Motor neuron (in vitro differentiated cells): Measurements from ENCODE around the gene TNFRSF1A. TPM values are rescaled to one million over a fixed set of nuclear protein-coding genes. Genes with fewer than 3 reads are reported as not detected.

Experiments
- ATAC-seq, 8 experiments: fragments of 200-7000 bp; cut with Tn5 transposase; replicated peaks in 6 of 8; 2 replicates each; pipeline ENCODE4 v1.8.0; 2021; ENCODE audit warnings: mild to moderate bottlenecking in 8 of 8, moderate library complexity in 8 of 8
- H3K27ac ChIP-seq, 2 donors: fragments of 250-450 bp; sonication (Bioruptor Pico); 2 replicates each; pipeline ENCODE4 v1.9.0; 2021; ENCODE audit warnings: antibody characterized with exemption in 2 of 2, mild to moderate bottlenecking in 2 of 2, moderate library complexity in 1 of 2
- H3K4me1 ChIP-seq, 2 donors: fragments of 250-450 bp; sonication (Bioruptor Pico); replicated peaks in 1 of 2; 2 replicates each; pipeline ENCODE4 v1.6.1; 2021; ENCODE audit warnings: antibody characterized with exemption in 2 of 2, mild to moderate bottlenecking in 2 of 2, moderate library complexity in 1 of 2
- H3K4me3 ChIP-seq, 5 donors: fragments of 250-450 bp; sonication (Bioruptor Pico); 2 replicates each; pipeline ENCODE4 v1.9.0; 2021; ENCODE audit warnings: antibody characterized with exemption in 5 of 5, mild to moderate bottlenecking in 5 of 5, moderate library complexity in 4 of 5
- WGBS, 10 experiments: fragments of 450-650 bp; shearing (Covaris generic); methylation state at CpG; one replicate each; pipeline ENCODE4 v1.0.0; 2022; 5-methylcytosine and 5-hydroxymethylcytosine counted together
- in situ Hi-C, 9 experiments: fragments of 400-800 bp; cut with MboI; loops; one replicate each; pipeline ENCODE4 v1.15.0; 2021; ENCODE audit warnings: low sequenced_read_pairs in 9 of 9, low pct_unique_long_range_greater_than_20kb in 2 of 9; ENCODE audit not compliant: unreplicated experiment in 9 of 9
- total RNA-seq, 8 experiments: library from RNA; unstranded; fragments of 300-600 nt; gene quantifications; 2 replicates each; pipeline versions ENCODE4 v1.2.3 to v1.2.4, GENCODE V29; 2022

The TNFRSF1A gene
- total RNA-seq, 8 experiments from 2014 or later, result 5.5 to 118 (median 35.7) TPM

- peaks cover 9 to 17% of the 10 kb centered on the region in 2 donors for H3K4me1 ChIP-seq
- 43 to 92% (median 50%) methylated on average over 2 to 5 of the region's 15 CpGs; no CpG with 5 or more reads in 5 of the 10 experiments for WGBS, 10 experiments
- no peak overlapping the region for H3K27ac ChIP-seq
- in situ Hi-C loops, result no loop called here
- peak in 5 of 8 experiments; percentile 63 to 81 (median 78) for ATAC-seq
- no peak overlapping the region for H3K4me3 ChIP-seq
These were observed 29.3 kb upstream of the TNFRSF1A start for GRCh38 chr12:6370994-6371754.

DNA sequence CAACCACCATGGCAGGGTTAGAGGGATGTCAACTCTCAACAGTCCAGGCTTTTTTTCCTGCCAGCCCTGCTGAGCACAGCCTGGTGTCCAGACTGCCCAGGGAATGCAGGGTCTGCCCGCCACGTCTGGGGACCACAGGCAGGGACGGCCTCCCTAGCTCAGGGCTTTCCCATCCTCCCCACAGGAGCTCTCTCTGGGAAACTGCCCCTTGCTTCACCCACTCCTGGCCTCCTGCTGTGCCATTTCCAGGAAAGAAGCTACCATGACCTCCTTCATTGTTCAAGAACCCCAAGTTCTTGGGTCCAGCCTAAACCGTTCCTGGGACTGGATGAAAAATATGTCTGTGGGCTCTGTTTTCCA, 28.7 kb upstream of the TNFRSF1A start:
- peaks cover 9 to 11% of the 10 kb centered on the region in 2 donors for H3K4me1 ChIP-seq
- no peak overlapping the region for H3K27ac ChIP-seq
- no peak for ATAC-seq
- 67 to 92% (median 67%) methylated on average over 1 to 4 of the region's 4 CpGs; no CpG with 5 or more reads in 6 of the 10 experiments for WGBS, 10 experiments
- in situ Hi-C loops, result no loop called here
- H3K4me3 ChIP-seq, result no peak overlapping the region

DNA sequence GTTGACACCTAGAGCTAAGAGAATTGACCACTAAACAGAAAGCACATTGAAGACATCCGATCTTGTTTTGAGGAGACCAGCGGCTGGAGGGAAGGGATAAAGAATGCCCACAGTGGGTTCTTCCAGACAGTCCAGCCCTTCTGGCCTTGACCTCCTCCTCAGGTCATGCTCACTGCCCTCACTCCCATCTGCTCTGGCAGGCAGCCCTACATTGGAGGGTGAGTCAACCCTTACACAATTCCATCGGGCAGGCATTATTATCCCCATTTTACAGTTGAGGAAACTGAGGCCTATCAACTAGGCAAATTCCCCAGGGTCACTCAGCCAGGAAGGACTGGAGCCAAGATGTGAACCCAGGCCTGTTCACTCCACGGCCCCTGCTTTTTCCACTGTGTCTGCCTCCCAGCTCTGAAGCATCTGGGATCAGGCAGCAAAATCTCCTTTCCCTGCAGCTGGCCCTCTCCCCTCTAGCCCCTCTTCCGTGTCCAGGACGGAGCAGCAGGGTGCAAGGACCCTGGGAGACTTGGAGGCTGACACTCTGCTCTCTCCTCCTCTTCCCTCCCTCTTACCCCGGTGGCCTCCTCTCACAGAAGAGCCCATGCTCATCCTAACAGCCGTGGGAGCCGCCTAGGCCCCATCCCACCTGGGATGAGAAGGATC, 28.2 kb upstream of the TNFRSF1A start:
- peaks cover 9 to 10% of the 10 kb centered on the region in 2 donors for H3K4me1 ChIP-seq
- in situ Hi-C loops, result no loop called here
- WGBS, 10 experiments, result 50 to 100% (median 88%) methylated on average over 1 to 6 of the region's 9 CpGs; no CpG with 5 or more reads in 1 of the 10 experiments
- ATAC-seq, result no peak
- no peak overlapping the region for H3K4me3 ChIP-seq
- H3K27ac ChIP-seq, result no peak overlapping the region

GRCh38 chr12:6368906-6369525, 27.1 kb upstream of the TNFRSF1A start:
- Histone ChIP-seq H3K4me3 (no peak overlapping the region), H3K27ac (no peak overlapping the region), H3K4me1 (peaks cover 9 to 10% of the 10 kb centered on the region in 2 donors)
- WGBS, 10 experiments, result 50 to 93% (median 82%) methylated on average over 1 to 5 of the region's 9 CpGs; no CpG with 5 or more reads in 2 of the 10 experiments
- in situ Hi-C loops, result no loop called here
- ATAC-seq, result no peak

- 56 to 95% (median 75%) methylated on average over 2 to 15 of the region's 15 CpGs for WGBS, 10 experiments
- Histone ChIP-seq H3K4me3 (no peak overlapping the region), H3K4me1 (peaks cover 9 to 10% of the 10 kb centered on the region in 2 donors), H3K27ac (no peak overlapping the region)
- in situ Hi-C loops, result no loop called here
- no peak for ATAC-seq
These were observed 26.4 kb upstream of the TNFRSF1A start for GRCh38 chr12:6367969-6368892.

- WGBS, 10 experiments, result 54 to 89% (median 72%) methylated on average over 4 to 10 of the region's 11 CpGs
- H3K4me3 ChIP-seq, result no peak overlapping the region
- H3K4me1 ChIP-seq, result peaks cover 4 to 6% of the 10 kb centered on the region in 2 donors
- H3K27ac ChIP-seq, result no peak overlapping the region
- in situ Hi-C loops, result no loop called here
- no peak for ATAC-seq
These were observed 25.4 kb upstream of the TNFRSF1A start for GRCh38 chr12:6367065-6367968.

DNA sequence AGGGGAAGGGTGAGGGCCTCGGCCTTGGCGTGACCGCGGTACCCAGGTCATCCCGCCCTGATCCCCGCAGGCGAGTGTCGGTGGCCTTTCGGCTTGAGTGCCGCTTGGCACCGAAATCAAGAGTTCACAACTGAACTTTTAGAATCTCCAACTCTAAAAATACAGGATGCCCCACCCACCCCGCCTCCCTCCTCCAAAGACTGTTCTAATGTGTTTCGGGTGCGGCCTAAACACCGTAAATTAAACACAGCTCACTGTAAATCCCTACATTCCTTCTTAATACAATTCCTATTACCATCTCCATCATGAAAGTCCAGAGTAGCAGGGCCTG, 22.1 kb upstream of the TNFRSF1A start:
- in situ Hi-C loops, result no loop called here
- H3K4me3 ChIP-seq, result no peak overlapping the region
- H3K27ac ChIP-seq, result no peak overlapping the region
- H3K4me1 ChIP-seq, result no peaks in the 10 kb centered on the region
- peak in 3 of 8 experiments; percentile 58 to 65 (median 65) for ATAC-seq
- 10 to 100% (median 95%) methylated on average over 1 to 8 of the region's 15 CpGs; no CpG with 5 or more reads in 4 of the 10 experiments for WGBS, 10 experiments

GRCh38 chr12:6363330-6364043, 21.6 kb upstream of the TNFRSF1A start:
- ATAC-seq, result peak; percentile 74 to 93 (median 86)
- peak overlapping the region in 4 of 5 donors; percentile 5 to 26 (median 24) for H3K4me3 ChIP-seq
- WGBS, 10 experiments, result 2 to 80% methylated on average over 1 to 7 of the region's 59 CpGs; no CpG with 5 or more reads in 8 of the 10 experiments
- no peaks in the 10 kb centered on the region for H3K4me1 ChIP-seq
- no peak overlapping the region for H3K27ac ChIP-seq
- in situ Hi-C loops, result no loop called here

DNA sequence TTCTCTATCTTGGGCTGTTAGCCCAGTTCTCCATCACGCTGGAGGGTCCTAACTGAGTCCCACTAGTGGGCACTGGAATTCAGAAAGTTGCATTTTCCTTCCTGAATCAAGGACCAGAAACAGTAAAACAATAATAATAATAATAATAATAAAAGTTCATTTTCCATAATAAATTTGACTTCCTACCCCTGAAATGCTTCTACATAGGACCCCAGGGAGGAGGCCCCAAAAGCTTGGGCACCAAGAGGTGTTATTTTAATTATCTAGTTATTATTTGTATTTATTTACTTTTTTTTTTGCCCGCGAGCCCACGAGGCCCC, 21.1 kb upstream of the TNFRSF1A start:
- ATAC-seq, result no peak
- no peak overlapping the region for H3K27ac ChIP-seq
- H3K4me3 ChIP-seq, result peak overlapping the region in 2 of 5 donors; percentile 26
- 10 to 100% methylated on average over 1 to 4 of the region's 4 CpGs; no CpG with 5 or more reads in 8 of the 10 experiments for WGBS, 10 experiments
- in situ Hi-C loops, result no loop called here
- H3K4me1 ChIP-seq, result no peaks in the 10 kb centered on the region

DNA sequence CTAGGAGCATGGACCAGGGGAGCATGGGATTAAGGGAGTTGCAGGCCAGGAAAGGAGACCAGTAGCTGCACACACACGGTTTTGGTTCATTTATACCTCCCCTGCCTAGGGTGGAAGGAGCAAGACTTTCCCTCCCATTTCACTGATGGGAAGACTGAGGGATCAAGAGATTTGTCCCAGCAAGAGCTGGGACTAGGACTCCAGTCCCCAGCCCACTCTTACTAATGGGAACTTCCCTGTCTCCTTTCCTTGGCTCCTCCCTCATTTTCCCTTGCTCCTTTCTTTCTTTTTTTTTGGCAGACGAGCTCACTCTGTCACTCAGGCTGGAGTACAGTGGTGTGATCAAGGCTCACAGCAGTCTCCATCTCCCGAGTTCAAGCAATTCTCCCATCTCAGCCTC, 20.5 kb upstream of the TNFRSF1A start:
- in situ Hi-C loops, result no loop called here
- no peak overlapping the region for H3K27ac ChIP-seq

DNA sequence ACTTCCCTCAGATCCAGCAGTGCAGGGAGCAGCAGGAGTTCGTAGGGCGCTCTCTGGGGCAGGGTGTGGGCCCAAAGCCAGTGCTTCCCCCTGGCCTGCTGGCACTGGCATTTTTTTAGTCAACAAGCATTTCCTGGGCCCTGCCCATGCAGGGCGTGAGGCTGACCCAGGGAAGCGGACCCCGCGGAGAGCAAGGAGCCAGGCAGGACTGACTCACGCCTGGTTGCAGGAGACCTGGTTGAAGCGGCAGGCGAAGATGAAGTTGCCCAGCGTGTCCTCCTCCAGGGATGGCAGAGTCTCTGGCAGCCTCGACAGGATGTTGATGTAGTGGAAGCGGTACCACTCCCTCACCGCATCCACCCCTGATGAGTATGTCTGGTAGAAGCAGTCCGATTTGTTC, 20.0 kb upstream of the TNFRSF1A start:
- Histone ChIP-seq H3K4me1 (no peaks in the 10 kb centered on the region), H3K27ac (no peak overlapping the region), H3K4me3 (no peak overlapping the region)
- in situ Hi-C loops, result no loop called here
- WGBS, 10 experiments, result 69 to 100% (median 90%) methylated on average over 1 to 11 of the region's 14 CpGs; no CpG with 5 or more reads in 4 of the 10 experiments
- ATAC-seq, result peak in 1 of 8 experiments; percentile 22

More for the DNA sequence above, 20.5 kb upstream of the TNFRSF1A start:
- no peak overlapping the region for H3K4me3 ChIP-seq
- H3K4me1 ChIP-seq, result no peaks in the 10 kb centered on the region
- ATAC-seq, result no peak
- WGBS, 10 experiments, result 0 to 80% (median 63%) methylated on average over 1 to 2 of the region's 3 CpGs; no CpG with 5 or more reads in 3 of the 10 experiments
